ACC112 (cell line): Measurements from ENCODE around the gene OBP2A.

Experiments
- H2AFZ ChIP-seq: fragments of 200-600 bp; sonication (generic); one replicate; pipeline ENCODE4 v1.6.0; 2017; ENCODE audit warnings: antibody characterized with exemption, low read length; ENCODE audit not compliant: unreplicated experiment
- H3K27ac ChIP-seq: fragments of 200-600 bp; sonication (generic); 2 replicates; pipeline ENCODE4 v1.5.1; 2014; ENCODE audit warnings: low read depth, mild to moderate bottlenecking, antibody characterized with exemption, low read length, moderate library complexity
- H3K27me3 ChIP-seq: fragments of 200-600 bp; sonication (generic); 2 replicates; pipeline ENCODE4 v1.6.1; 2014; ENCODE audit warnings: mild to moderate bottlenecking, antibody characterized with exemption, low read length, moderate library complexity, mixed read lengths; ENCODE audit not compliant: insufficient read depth
- H3K36me3 ChIP-seq: fragments of 200-600 bp; sonication (generic); 2 replicates; pipeline ENCODE4 v1.6.1; 2016; ENCODE audit warnings: mild to moderate bottlenecking, antibody characterized with exemption, low read length, moderate library complexity, mixed read lengths; ENCODE audit not compliant: insufficient read depth
- H3K4me1 ChIP-seq: fragments of 200-600 bp; sonication (generic); one replicate; pipeline ENCODE4 v1.6.1; 2016; ENCODE audit warnings: low read length, mixed read lengths; ENCODE audit not compliant: insufficient read depth, unreplicated experiment, control insufficient read depth
- H3K4me3 ChIP-seq: fragments of 200-600 bp; sonication (generic); 2 replicates; pipeline ENCODE4 v1.5.1; 2014; ENCODE audit warnings: mild to moderate bottlenecking, low read depth, low read length
- H3K79me2 ChIP-seq: fragments of 200-600 bp; sonication (generic); one replicate; pipeline ENCODE4 v1.6.0; 2016; ENCODE audit warnings: low read length; ENCODE audit not compliant: control insufficient read depth, unreplicated experiment, insufficient read depth

Gene OBP2A

GRCh38 chr9:135503371-135504261 lies 42.3 kb upstream of the OBP2A start:
- Histone ChIP-seq H3K27ac (no peak overlapping the region), H3K4me3 (no peak overlapping the region), H2AFZ (no peak overlapping the region), H3K27me3 (no peaks in the 10 kb centered on the region), H3K79me2 (peaks cover 16% of the 10 kb centered on the region), H3K4me1 (peaks cover 7% of the 10 kb centered on the region), H3K36me3 (peaks cover 9% of the 10 kb centered on the region; the same call in 1 of the 2 replicates)

- H3K4me3 ChIP-seq = no peak overlapping the region
- H3K4me1 ChIP-seq = peaks cover 7% of the 10 kb centered on the region
- H2AFZ ChIP-seq = no peak overlapping the region
- H3K27ac ChIP-seq = no peak overlapping the region
- H3K79me2 ChIP-seq = peaks cover 16% of the 10 kb centered on the region
- H3K36me3 ChIP-seq = peaks cover 9% of the 10 kb centered on the region; the same call in 1 of the 2 replicates
- no peaks in the 10 kb centered on the region for H3K27me3 ChIP-seq
These were observed 41.4 kb upstream of the OBP2A start for GRCh38 chr9:135504262-135505243.

DNA sequence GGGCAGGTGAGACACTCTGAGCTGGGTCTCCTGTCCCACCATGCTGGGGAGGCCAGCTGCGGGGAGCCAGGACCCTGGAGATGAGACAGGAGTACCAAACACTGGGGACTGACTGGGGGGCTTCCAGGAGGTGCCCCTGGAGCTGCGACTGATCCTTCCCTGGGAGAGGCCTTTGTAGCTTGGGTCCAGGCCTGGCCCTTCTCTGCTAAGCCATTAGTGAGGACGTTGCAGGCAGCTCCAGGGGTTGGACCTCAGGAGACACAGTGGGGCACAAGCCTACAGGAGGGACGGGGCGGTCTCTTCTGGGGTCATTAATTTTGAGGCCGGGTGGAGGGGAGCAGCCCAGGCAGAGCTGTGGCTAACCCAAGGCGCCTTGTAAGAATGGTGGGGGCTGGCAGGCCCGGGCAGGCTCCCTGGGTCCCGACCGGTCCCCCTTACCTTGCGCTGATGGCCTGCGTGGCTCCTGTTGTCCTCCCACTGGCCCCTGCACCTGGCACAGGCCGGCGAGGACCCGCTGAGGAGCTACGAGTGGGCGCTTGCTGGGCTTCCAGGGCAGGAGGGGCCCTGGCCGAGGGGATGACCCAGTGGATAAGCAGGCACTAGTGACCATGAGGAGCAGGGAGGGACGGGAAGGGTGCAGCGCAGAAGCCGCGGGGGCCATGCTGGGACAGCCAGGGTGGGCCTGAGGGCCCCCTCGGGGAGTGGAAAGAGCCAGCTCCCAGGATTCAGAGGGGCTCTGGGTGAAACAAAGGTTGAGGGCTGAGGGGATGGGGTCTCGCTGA lies 40.3 kb upstream of the OBP2A start:
- peaks cover 9% of the 10 kb centered on the region; the same call in 1 of the 2 replicates for H3K36me3 ChIP-seq
- no peak overlapping the region for H2AFZ ChIP-seq
- peaks cover 16% of the 10 kb centered on the region for H3K79me2 ChIP-seq
- H3K27ac ChIP-seq = no peak overlapping the region
- no peak overlapping the region for H3K4me3 ChIP-seq
- no peaks in the 10 kb centered on the region for H3K27me3 ChIP-seq
- H3K4me1 ChIP-seq = peaks cover 8% of the 10 kb centered on the region

DNA sequence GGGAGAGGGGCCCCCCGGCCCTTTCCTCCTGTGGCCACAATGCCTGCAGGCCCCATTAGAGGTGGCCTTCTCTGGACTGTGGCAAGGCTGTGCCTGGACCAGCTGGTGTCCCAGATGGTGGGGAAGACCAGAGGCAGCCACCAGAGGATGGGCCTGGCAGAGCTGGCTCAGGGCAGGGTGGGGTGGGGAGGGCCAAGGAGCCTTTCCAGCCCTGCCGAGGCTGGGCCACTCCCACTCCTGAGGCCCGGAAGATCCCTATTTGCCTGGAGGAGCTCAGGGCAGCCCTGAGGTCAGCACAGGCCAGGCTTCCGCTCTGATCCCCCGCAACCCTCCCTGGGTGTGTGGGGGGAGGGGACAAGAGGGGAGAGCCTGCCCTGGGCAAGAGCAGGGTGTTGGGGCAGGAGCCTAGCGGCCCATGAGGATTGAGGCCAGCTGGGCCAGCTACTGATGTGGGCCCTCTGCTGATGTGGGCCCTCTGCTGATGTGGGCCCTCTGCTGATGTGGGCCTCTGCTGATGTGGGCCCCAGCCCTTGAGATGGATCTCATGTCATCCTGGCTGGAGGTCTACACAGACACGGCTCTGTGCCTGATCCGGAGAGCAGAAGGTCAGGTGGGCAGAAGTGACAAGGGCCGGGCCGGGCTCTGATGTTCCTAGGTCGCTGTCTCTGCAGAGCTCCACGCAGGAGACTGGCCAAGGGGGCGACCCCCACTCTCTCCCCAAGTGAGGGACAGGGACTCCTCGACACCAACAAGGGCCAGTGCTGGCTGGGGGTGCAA lies 39.4 kb upstream of the OBP2A start:
- no peak overlapping the region for H3K4me3 ChIP-seq
- H3K27me3 ChIP-seq = no peaks in the 10 kb centered on the region
- H3K4me1 ChIP-seq = peaks cover 17% of the 10 kb centered on the region

GRCh38 chr9:135507104-135508035 lies 38.6 kb upstream of the OBP2A start:
- Histone ChIP-seq H3K4me1 (peaks cover 15% of the 10 kb centered on the region), H3K27me3 (no peaks in the 10 kb centered on the region), H3K36me3 (peaks cover 4% of the 10 kb centered on the region; the same call in 1 of the 2 replicates), H3K79me2 (no peaks in the 10 kb centered on the region), H3K27ac (no peak overlapping the region), H3K4me3 (no peak overlapping the region), H2AFZ (no peak overlapping the region)

More for the DNA sequence above, 39.4 kb upstream of the OBP2A start:
- no peak overlapping the region for H3K27ac ChIP-seq
- peaks cover 9% of the 10 kb centered on the region; the same call in 1 of the 2 replicates for H3K36me3 ChIP-seq
- H2AFZ ChIP-seq = no peak overlapping the region
- H3K79me2 ChIP-seq = peaks cover 8% of the 10 kb centered on the region

GRCh38 chr9:135508211-135508820 lies 37.6 kb upstream of the OBP2A start:
- Histone ChIP-seq H3K79me2 (no peaks in the 10 kb centered on the region), H3K4me3 (no peak overlapping the region)

GRCh38 chr9:135509458-135509857 lies 36.5 kb upstream of the OBP2A start:
- Histone ChIP-seq H3K79me2 (no peaks in the 10 kb centered on the region), H3K4me3 (no peak overlapping the region)

More at GRCh38 chr9:135508211-135508820, 37.6 kb upstream of the OBP2A start:
- H3K4me1 ChIP-seq = peaks cover 15% of the 10 kb centered on the region
- H3K27me3 ChIP-seq = no peaks in the 10 kb centered on the region
- H3K36me3 ChIP-seq = no peaks in the 10 kb centered on the region
- H3K27ac ChIP-seq = no peak overlapping the region
- no peak overlapping the region for H2AFZ ChIP-seq

GRCh38 chr9:135512241-135512603 lies 33.7 kb upstream of the OBP2A start:
- Histone ChIP-seq H3K79me2 (no peaks in the 10 kb centered on the region), H3K27ac (no peak overlapping the region), H3K4me1 (peaks cover 15% of the 10 kb centered on the region), H3K36me3 (no peaks in the 10 kb centered on the region), H3K27me3 (peaks cover 1% of the 10 kb centered on the region; the same call in 1 of the 2 replicates), H2AFZ (no peak overlapping the region), H3K4me3 (no peak overlapping the region)

More at GRCh38 chr9:135509458-135509857, 36.5 kb upstream of the OBP2A start:
- peaks cover 15% of the 10 kb centered on the region for H3K4me1 ChIP-seq
- H3K27ac ChIP-seq = no peak overlapping the region
- H2AFZ ChIP-seq = no peak overlapping the region
- H3K36me3 ChIP-seq = no peaks in the 10 kb centered on the region
- no peaks in the 10 kb centered on the region for H3K27me3 ChIP-seq
